ENCODE data around the gene SDC3.

- TF ChIP-seq CTCF (IDR thresholded peaks at IDR 0.05; ENCODE audit: insufficient read depth, low read depth, low read length) (no peak), EZH2 (IDR thresholded peaks at IDR 0.05; ENCODE audit: insufficient read depth, low read length) (no peak)
Measured at GRCh38 chr1:30950053-30950452, 41.5 kb upstream of the SDC3 start.

All from astrocyte (in vitro differentiated cells and primary cell).